GM10847 (cell line): ENCODE data around the gene MPI.

Experiments used
- POLR2A ChIP-seq: IDR thresholded peaks from 2 replicates; pipeline ENCODE4 v1.6.1; 2011; ENCODE audit not compliant: insufficient read length; ENCODE audit errors: extremely low read depth

Gene MPI

GRCh38 chr15:74873036-74873755, 16.6 kb upstream of the MPI start, which contains the start of gene SCAMP2:
SCAMP2 (minus strand) TSS chr15:74873365; CDS start chr15:74873255, 110 bp downstream.
- peak; percentile 75 for TF ChIP-seq POLR2A

- TF ChIP-seq POLR2A = no peak
These were observed 16.0 kb upstream of the MPI start for GRCh38 chr15:74873756-74874424.

- no peak for TF ChIP-seq POLR2A
These were observed 11.6 kb upstream of the MPI start for GRCh38 chr15:74878273-74878672.

GRCh38 chr15:74882528-74882927, 7.3 kb upstream of the MPI start:
- no peak for TF ChIP-seq POLR2A

GRCh38 chr15:74884428-74885223, 5.2 kb upstream of the MPI start:
- TF ChIP-seq POLR2A = no peak

GRCh38 chr15:74885461-74885860, 4.4 kb upstream of the MPI start:
- no peak for TF ChIP-seq POLR2A

- TF ChIP-seq POLR2A = no peak
These were observed 1.1 kb upstream of the MPI start for GRCh38 chr15:74888716-74889115.

- no peak for TF ChIP-seq POLR2A
These were observed 406 bp upstream of the MPI start for GRCh38 chr15:74889390-74889882.

GRCh38 chr15:74890665-74890960, 771 bp downstream of the MPI start:
- no peak for TF ChIP-seq POLR2A

- no peak for TF ChIP-seq POLR2A
These were observed 1.6 kb downstream of the MPI start for GRCh38 chr15:74891469-74891868.

- no peak for TF ChIP-seq POLR2A
These were observed 2.5 kb downstream of the MPI start for GRCh38 chr15:74892313-74892712.

- no peak for TF ChIP-seq POLR2A
These were observed 3.1 kb downstream of the MPI start for GRCh38 chr15:74892931-74893330.

GRCh38 chr15:74893627-74894026, 3.8 kb downstream of the MPI start:
- TF ChIP-seq POLR2A = no peak

GRCh38 chr15:74895830-74896229, 6.0 kb downstream of the MPI start:
- no peak for TF ChIP-seq POLR2A

- no peak for TF ChIP-seq POLR2A
These were observed 6.5 kb downstream of the MPI start for GRCh38 chr15:74896316-74896715.

GRCh38 chr15:74897300-74897701, 7.5 kb downstream of the MPI start:
- no peak for TF ChIP-seq POLR2A
